ENCODE results near the gene DCDC2B.
"Not testable (repeated sequence)": the region's sequence is repeated elsewhere in the genome, so short reads cannot be mapped to it uniquely, and the experiment has no call there.

The DCDC2B gene

DNA sequence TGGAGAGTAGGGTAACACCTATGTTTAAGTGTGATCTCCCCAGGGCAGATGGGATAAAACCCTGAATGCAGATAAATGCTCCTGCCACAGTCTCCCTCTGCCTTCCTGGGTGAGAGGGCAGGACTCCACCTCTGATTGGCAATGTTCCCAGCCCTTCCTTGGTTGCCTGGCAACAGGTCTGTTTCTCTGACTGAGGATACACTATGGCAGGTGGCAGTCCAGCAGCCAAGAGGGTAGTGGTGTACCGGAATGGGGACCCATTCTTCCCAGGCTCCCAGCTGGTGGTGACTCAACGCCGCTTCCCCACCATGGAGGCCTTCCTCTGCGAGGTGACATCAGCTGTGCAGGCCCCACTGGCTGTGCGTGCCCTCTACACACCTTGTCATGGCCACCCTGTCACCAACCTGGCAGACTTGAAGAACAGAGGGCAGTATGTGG lies at the start of gene DCDC2B:
DCDC2B (plus strand) TSS at position 199 of the 438 bp plus-strand sequence; CDS start at position 204, 5 bp downstream.
- Histone ChIP-seq H3K27ac (peak within 1 kb of the TSS in 1 of 21 experiments; percentile 29), H3K4me3 (no peak within 1 kb of the TSS)

DNA sequence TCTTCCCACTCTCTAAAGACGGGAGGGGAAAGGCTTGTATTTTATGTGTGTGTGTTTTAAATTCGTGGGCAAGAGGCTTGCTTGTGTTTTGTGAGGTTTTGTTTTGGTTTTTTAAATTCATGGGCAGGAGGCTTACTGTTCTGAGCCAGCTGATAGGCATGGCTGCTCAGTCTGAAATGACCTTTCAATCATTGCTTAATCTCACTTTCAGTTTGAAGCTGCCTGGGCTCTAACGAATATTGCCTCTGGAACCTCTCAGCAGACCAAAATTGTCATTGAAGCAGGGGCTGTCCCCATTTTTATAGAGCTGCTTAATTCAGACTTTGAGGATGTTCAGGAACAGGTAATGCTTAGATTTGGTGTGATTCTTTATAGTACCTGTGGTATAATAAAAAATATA lies 49.7 kb upstream of the DCDC2B start:
- H3K27ac ChIP-seq, result no peak overlapping the region

DNA sequence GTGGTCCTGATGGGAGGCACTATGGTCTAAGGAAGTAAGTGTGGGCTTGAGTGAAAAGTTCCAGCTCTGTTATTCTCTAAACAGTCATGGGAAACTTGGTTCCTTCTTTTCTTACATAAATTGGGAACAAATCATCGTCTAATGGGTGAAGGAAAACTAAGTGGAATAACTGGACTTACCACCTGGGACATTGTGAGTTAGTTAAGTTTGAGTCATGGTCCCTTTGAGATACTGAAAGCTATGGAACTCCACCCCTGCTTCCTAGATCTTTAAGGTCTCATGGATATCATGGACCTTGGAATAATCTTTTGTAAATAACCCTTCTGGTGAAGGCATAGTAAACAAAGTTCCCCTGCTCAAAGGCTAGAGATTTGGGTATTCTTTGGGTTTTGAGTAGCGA lies 45.5 kb upstream of the DCDC2B start:
- Histone ChIP-seq H3K27ac (no peak overlapping the region), H3K4me3 (no peak overlapping the region)

More for the DNA sequence above, 49.7 kb upstream of the DCDC2B start:
- H3K4me3 ChIP-seq, result no peak overlapping the region

DNA sequence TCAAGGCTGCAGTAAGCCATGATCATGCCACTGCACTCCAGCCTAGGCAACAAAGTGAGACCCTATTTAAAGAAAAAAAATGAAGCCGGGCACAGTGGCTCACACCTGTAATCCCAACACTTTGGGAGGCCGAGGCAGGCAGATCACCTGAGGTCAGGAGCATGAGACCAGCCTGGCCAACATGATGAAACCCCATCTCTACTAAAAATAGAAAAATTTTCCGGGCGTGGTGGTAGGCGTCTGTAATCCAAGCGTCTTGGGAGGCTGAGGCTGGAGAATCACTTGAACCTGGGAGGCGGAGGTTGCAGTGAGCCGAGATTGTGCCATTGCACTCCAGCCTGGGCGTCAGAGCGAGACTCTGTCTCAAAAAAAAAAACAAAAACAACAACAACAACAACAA lies 43.3 kb upstream of the DCDC2B start:
- H3K4me3 ChIP-seq, H3K27ac ChIP-seq: not testable (repeated sequence)

DNA sequence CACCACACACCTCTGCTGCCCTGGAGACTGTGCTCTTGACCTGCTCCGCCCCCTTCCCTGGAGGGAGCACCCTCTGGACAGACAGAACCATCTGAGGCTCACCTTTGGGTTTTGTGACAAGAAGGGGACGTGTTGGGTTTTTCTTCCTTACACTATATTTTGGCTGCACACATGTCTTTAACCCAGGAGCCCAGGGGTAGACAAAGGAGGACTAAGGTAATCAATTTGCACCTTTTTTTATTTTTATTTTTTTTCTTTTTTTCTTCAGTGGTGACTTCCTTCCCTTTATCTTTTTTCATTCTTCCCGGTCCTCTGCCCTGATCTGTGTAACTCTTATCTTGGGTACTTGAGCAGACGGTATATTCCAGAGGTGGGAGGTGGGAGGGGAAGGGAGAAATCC lies 37.9 kb upstream of the DCDC2B start:
- H3K27ac ChIP-seq, result no peak overlapping the region
- no peak overlapping the region for H3K4me3 ChIP-seq

DNA sequence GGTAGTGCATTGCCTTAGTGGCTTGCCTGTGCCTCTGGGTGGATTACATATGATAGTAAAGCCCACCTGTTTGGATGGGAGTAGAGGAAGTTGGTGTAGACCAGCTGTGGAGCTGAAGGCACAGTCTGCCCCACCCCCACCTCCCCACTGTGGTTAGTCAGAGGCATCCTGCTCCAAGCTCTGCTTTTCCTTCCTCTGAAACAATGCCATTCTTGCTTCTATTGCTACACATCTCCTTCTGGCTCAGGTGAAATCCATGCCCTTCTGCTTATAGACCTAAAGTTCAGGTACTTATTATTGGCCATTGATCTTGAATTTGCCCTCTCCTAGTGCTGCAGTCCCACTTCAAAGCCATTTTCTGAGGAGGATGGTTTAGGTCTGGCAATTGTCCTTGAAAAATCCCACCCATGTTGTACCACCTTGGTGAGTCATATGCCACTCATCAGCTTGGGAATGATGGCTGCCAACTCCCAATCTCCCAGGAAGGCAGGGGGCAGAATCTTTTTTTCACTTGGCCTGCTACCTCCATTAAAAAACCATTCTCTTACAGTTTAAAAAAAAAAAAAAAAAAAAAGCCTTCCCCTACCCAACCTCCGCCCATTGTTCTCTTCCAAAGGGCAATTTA lies 36.2 kb upstream of the DCDC2B start:
- peak overlapping the region in 2 of 21 experiments; percentile 13 to 17 for H3K27ac ChIP-seq

DNA sequence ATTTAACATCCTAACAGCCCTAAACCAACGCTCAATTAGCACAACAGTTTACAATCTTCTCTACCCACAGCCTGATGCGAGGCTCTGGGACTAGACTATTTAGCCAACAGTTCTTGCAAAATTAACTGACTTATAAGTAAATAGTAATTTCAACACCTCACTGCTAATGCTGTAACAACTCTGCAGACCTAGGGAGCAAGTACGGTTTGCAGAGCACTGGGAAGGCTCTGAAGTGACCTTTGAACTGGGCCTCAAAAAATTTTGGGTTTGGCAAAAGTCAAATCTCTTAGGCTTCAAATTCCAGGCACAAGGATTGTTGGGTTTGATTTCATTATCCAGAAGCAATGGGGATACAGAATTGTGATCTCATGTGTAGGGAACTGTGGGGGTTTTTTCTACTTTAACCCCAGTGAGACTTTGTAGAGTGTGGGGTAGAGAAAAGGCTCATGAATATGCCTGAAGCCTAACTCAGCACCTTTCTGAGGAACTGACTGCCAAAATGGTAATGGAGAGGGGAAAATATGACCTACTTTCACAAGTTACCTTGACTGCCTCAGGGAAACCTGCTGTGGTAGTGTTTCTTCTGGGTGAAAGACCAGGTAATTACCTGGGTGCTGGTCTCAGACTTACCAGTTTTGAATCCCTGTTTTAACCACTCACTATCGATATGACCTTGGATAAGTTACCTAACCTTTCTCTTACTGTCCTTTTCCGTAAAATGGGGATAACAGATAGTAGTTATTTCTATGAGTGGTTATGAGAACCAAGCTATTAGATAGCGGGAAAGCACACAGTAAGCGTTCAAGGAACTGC lies 30.3 kb upstream of the DCDC2B start:
- Histone ChIP-seq H3K4me3 (peak overlapping the region in 5 of 7 experiments; percentile 52 to 63 (median 57)), H3K27ac (peak overlapping the region in 20 of 21 experiments; percentile 79 to 98 (median 92))

More for the DNA sequence above, 36.2 kb upstream of the DCDC2B start:
- no peak overlapping the region for H3K4me3 ChIP-seq

DNA sequence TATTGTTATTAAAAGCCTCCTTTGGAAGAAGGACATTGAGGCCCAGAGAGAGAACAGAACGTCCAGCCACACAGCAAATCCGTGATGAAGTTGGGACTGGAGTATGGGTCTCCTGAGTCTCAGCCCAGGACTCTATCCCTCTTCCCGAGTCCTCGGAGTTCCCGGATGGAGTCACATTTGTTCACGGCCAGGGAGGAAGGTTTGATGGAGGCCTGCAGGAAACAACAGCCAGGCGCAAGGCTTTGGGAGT lies 29.8 kb upstream of the DCDC2B start:
- peak overlapping the region; percentile 52 to 98 (median 92) for H3K27ac ChIP-seq
- H3K4me3 ChIP-seq, result peak overlapping the region; percentile 49 to 64 (median 57)

DNA sequence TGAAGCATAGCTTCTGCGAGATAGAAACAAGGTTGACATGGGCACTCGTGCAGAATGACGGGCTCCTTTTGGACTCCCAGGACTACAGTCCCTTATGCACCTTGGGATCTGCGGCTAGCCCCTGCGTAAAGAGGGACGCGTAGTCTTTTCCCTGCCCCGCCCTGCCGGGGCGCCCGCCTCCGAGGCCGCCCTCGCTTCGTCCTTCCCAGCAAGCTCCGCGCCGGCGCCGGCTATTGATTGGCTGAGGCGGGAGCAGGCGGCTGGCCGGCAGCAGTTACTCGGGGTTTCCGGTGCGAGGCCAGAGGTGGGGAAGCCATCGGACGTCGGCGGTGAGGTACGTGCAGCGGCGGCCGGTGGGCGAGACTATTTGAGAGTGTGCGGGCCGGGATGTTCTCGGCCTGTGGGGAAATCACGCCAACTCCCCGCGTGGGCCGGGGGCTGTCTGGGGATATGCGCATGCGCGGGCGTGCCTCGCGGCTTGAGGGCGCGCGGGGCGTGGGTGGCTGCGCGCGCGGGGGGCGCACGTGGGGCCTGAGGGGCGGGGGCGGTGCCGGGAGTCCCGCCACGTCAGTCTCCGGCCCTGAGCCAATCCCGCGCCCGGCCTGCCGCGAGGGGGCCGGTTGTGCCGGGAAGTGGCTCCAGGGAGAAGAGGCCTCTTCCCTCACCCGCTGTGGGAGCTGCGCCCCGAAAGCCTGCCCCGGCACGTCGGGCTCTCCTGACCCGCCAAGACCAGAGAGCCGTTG lies 29.3 kb upstream of the DCDC2B start, which contains the start of gene TXLNA:
TXLNA (plus strand) TSS at position 233 of the 743 bp plus-strand sequence. CDS start 671 bp downstream, outside the sequence.
- peak within 1 kb of the TSS; percentile 49 to 64 (median 57) for H3K4me3 ChIP-seq

DNA sequence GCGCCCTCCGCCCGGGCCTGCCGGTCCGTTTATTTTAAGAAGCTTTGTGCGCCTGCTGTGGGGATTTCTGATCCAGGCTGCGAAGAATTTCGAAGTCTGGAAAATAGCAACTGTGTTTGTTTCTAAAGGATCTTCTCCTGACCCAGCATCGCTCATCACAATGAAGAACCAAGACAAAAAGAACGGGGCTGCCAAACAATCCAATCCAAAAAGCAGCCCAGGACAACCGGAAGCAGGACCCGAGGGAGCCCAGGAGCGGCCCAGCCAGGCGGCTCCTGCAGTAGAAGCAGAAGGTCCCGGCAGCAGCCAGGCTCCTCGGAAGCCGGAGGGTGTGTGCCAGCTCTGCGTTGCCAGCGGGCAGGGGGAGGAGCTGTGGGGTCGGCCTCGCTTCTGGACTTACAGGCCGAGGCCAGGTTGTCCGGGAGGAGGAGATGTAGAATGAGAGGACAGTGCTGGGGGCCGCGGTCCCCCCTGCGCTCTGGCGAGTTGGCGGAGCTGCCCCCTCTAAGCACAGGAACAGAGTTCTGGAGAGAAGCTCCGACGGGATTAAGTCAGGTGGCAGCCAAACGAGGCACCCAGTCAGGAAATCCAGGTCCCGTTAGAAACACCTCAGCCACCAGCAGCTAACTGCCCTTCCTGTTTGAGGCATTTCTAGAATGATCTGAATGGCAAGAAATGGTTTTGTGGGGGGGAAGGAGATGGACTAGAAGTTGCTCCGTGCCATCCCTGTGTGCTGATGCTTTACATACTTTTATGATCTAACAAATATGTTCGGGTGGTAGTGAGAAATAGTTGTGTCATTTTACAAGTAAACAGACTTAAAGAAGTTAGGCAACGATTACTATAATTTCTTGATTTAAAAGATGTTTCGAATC lies 28.5 kb upstream of the DCDC2B start:
- Histone ChIP-seq H3K4me3 (peak overlapping the region; percentile 49 to 64 (median 57)), H3K27ac (peak overlapping the region; percentile 62 to 98 (median 92))

More for the DNA sequence above, 29.3 kb upstream of the DCDC2B start, which contains the start of gene TXLNA:
- H3K27ac ChIP-seq, result peak within 1 kb of the TSS; percentile 62 to 98 (median 92)

DNA sequence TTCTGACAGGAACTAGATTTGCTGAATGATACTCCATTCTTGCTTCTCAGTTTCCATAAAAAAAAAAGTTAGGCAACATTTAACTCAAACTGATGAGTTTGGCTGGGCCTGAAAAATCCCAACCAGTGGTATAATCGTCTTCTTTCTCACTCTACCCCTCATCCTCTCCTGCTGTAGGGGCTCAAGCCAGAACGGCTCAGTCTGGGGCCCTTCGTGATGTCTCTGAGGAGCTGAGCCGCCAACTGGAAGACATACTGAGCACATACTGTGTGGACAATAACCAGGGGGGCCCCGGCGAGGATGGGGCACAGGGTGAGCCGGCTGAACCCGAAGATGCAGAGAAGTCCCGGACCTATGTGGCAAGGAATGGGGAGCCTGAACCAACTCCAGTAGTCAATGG lies 27.8 kb upstream of the DCDC2B start:
- peak overlapping the region in 20 of 21 experiments; percentile 20 to 98 (median 92) for H3K27ac ChIP-seq
- H3K4me3 ChIP-seq, result peak overlapping the region; percentile 49 to 64 (median 57)

DNA sequence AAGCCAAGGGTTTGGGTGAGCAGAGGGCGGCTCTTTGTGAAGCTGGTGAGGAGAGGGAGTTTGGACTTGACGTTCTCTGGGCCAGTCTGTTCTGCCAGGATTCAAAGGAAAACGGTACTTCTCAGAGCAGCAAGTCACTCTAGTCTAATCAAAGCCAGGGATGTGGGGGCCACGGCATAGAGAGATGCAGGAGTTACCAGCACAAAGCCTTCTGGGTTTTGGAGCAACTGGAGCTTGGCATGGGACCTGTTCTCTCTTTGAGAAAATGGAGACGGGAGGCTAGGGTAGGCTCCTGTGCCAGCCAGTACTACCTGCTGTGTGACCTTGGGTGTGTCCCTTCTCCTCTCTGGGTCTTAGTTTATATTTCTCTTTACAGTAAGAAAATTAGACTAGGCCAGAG lies 27.3 kb upstream of the DCDC2B start:
- Histone ChIP-seq H3K27ac (peak overlapping the region in 18 of 21 experiments; percentile 4 to 98 (median 92)), H3K4me3 (peak overlapping the region in 6 of 7 experiments; percentile 49 to 63 (median 56))

DNA sequence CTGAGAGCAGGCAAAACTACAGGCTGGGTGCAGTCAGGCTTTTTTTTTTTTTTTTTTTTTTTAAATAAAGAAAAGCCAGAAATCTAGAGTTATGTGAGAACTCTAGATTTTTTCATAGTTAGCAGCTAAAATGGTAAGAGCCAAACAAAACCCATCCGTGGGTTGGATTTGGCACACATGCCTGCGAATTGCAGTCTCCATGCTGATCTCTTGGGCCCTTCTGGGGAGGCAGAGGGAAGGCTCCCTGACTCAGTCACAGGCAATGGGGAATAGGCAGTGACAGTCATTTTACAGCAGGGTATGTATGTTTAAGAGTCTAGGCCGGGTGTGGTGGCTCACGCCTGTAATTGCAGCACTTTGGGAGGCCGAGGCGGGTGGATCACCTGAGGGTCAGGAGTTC lies 26.8 kb upstream of the DCDC2B start:
- Histone ChIP-seq H3K27ac (peak overlapping the region in 9 of 21 experiments; percentile 9 to 98 (median 87)), H3K4me3 (peak overlapping the region in 2 of 7 experiments; percentile 56 to 63)

DNA sequence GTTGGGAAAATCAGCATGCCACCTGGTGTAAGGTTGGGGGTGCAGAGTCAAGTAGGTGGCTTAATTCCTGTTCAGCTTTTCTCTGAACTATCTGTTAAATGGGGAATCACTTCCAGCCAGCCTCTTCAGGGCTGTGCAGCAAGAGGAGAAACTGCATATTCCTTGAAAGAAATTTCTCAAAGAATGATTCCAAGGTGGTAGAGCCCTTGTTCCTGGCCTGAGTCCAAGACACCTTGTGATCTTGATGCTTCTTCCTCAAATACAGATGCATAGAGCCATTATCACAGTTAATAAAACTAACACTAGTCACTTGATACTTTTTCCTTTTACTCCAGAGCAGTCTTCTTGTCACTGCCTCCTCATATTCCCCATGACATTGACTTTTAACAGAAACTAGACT lies 24.2 kb upstream of the DCDC2B start:
- Histone ChIP-seq H3K4me3 (no peak overlapping the region), H3K27ac (peak overlapping the region in 1 of 21 experiments; percentile 19)

DNA sequence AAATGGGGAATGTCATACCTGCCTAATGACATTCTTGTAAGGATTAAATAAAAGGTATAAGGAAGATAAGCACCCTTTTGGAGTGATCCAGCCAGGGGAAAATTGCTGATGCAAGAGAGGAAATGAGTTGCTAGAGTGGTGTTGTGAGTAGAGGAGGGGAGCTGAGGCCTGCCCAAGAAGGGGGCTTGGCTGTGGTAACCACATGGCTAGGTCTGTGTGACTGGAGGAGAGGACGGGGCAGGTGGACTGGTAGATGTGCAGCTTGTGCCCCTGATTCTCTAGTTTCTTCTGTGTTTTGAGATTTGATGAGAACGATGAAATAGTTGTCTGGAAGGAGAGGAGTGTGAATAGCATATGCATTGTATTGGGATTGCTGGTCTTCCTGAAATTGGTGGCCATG lies 22.8 kb upstream of the DCDC2B start:
- H3K27ac ChIP-seq, result no peak overlapping the region

DNA sequence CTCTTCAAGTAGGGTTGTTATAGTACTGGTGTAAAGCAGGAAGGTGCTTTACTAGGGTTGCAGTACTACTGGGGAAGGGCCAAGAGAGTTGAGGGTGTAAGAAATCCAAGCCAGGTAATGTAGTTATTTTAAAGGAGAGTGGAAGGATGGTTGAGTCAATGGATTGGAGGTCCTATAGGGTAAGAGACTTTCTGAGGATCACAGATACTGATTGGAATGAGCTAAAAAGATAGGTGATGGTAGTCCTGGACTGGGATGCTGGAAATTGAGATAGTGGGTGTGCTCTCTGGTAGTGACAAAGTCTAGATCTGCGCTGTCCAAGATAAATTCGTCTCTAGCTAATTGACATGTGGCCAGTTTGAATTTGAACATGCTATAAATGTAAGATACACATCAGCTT lies 22.4 kb upstream of the DCDC2B start:
- no peak overlapping the region for H3K27ac ChIP-seq
- no peak overlapping the region for H3K4me3 ChIP-seq

More for the DNA sequence above, 22.8 kb upstream of the DCDC2B start:
- H3K4me3 ChIP-seq, result no peak overlapping the region

DNA sequence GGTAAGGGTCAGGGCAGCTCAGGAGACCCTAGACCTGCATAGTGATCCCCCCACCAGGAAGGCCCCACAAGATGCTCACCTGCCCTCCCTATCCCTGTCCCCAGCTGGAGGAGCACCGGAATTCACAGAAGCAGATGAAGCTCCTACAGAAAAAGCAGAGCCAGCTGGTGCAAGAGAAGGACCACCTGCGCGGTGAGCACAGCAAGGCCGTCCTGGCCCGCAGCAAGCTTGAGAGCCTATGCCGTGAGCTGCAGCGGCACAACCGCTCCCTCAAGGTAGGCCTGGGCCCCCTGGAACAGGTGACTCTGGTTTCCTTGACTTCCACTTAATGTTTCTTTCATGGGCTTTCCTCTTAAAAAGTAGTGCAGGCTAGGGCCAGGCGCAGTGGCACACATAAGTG lies 21.0 kb upstream of the DCDC2B start:
- H3K27ac ChIP-seq, result peak overlapping the region in 1 of 21 experiments; percentile 28
- H3K4me3 ChIP-seq, result no peak overlapping the region

DNA sequence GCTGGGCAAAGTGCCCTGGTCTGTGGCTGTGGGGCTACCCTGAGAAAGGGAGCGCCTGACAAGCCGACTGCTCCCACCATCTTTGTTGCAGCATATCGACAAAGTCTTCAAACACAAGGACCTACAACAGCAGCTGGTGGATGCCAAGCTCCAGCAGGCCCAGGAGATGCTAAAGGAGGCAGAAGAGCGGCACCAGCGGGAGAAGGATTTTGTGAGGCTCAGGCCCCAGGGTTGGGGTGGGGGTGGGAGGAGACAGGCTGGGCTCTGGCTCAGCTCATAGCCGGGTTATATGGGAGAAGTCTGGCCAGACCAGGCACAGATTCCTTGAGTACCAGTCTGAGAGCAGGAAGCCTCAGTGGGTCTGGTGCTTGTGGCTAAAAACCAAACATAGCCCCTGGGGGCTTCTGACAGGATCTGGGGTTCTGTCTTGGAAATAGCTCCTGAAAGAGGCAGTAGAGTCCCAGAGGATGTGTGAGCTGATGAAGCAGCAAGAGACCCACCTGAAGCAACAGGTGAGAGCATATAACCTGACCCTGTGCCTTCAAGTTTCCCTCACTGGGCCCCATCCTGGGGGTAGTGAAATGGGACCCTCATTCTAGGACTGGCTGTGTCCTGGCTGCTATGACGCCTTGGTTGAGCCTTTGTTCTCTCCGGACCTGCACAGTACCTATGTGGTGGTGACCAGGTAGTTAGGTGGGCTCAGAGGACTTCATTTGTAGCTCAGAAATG lies 16.5 kb upstream of the DCDC2B start:
- H3K4me3 ChIP-seq, result no peak overlapping the region
- H3K27ac ChIP-seq, result no peak overlapping the region
